Measurements from ENCODE around the gene TBC1D22A. TPM values are rescaled to one million over a fixed set of nuclear protein-coding genes. Genes with fewer than 3 reads are reported as not detected.

The TBC1D22A gene
- total RNA-seq, 2 donors from 2014 or later: 28.9 to 31.3 TPM

- TF ChIP-seq CTCF (IDR thresholded peaks at IDR 0.05): no peak
- no peak overlapping the region for H3K4me3 ChIP-seq
- DNase-seq (ENCODE audit: low spot score) (no peak), ATAC-seq (ENCODE audit: insufficient number of reproducible peaks, low FRiP score, low read depth) (no peak)
- H3K9me3 ChIP-seq: peaks cover 5% of the 10 kb centered on the region
- H3K36me3 ChIP-seq: no peaks in the 10 kb centered on the region
- no peaks in the 10 kb centered on the region for H3K27me3 ChIP-seq (replicated peaks; ENCODE audit: insufficient read depth)
- H3K4me1 ChIP-seq (ENCODE audit: control insufficient read depth in 1 of 2, low read depth in 2 of 2): no peaks in the 10 kb centered on the region
- no peak overlapping the region for H3K27ac ChIP-seq
Observed at GRCh38 chr22:46925818-46926217, 163.4 kb downstream of the TBC1D22A start.

- DNase-seq (ENCODE audit: low spot score): no peak
- H3K4me1 ChIP-seq (ENCODE audit: control insufficient read depth in 1 of 2, low read depth in 2 of 2): no peaks in the 10 kb centered on the region
- H3K27ac ChIP-seq: no peak overlapping the region
- no peak overlapping the region for H3K4me3 ChIP-seq
- no peaks in the 10 kb centered on the region for H3K27me3 ChIP-seq (replicated peaks; ENCODE audit: insufficient read depth)
- no peaks in the 10 kb centered on the region for H3K9me3 ChIP-seq
- ATAC-seq (ENCODE audit: insufficient number of reproducible peaks, low FRiP score, low read depth): no peak
- H3K36me3 ChIP-seq: no peaks in the 10 kb centered on the region
- TF ChIP-seq CTCF (IDR thresholded peaks at IDR 0.05): no peak
Observed at GRCh38 chr22:46929046-46929709, 166.7 kb downstream of the TBC1D22A start.

GRCh38 chr22:46929710-46930204 is 167.3 kb downstream of the TBC1D22A start:
- H3K36me3 ChIP-seq: no peaks in the 10 kb centered on the region
- no peak overlapping the region for H3K4me3 ChIP-seq
- H3K4me1 ChIP-seq (ENCODE audit: control insufficient read depth in 1 of 2, low read depth in 2 of 2): no peaks in the 10 kb centered on the region
- no peak for ATAC-seq (ENCODE audit: insufficient number of reproducible peaks, low FRiP score, low read depth)
- DNase-seq (ENCODE audit: low spot score): no peak
- TF ChIP-seq CTCF (IDR thresholded peaks at IDR 0.05): no peak
- no peaks in the 10 kb centered on the region for H3K9me3 ChIP-seq
- no peaks in the 10 kb centered on the region for H3K27me3 ChIP-seq (replicated peaks; ENCODE audit: insufficient read depth)
- H3K27ac ChIP-seq: no peak overlapping the region

- no peaks in the 10 kb centered on the region for H3K9me3 ChIP-seq
- no peaks in the 10 kb centered on the region for H3K4me1 ChIP-seq (ENCODE audit: control insufficient read depth in 1 of 2, low read depth in 2 of 2)
- H3K27ac ChIP-seq: no peak overlapping the region
- DNase-seq (ENCODE audit: low spot score): no peak
- TF ChIP-seq CTCF (IDR thresholded peaks at IDR 0.05): no peak
- no peak for ATAC-seq (ENCODE audit: insufficient number of reproducible peaks, low FRiP score, low read depth)
- H3K4me3 ChIP-seq: no peak overlapping the region
- H3K36me3 ChIP-seq: no peaks in the 10 kb centered on the region
- H3K27me3 ChIP-seq (replicated peaks; ENCODE audit: insufficient read depth): no peaks in the 10 kb centered on the region
Observed at GRCh38 chr22:46931414-46931813, 169.0 kb downstream of the TBC1D22A start.

- H3K27me3 ChIP-seq (replicated peaks; ENCODE audit: insufficient read depth): no peaks in the 10 kb centered on the region
- no peak for DNase-seq (ENCODE audit: low spot score)
- H3K27ac ChIP-seq: no peak overlapping the region
- no peak overlapping the region for H3K4me3 ChIP-seq
- no peaks in the 10 kb centered on the region for H3K4me1 ChIP-seq (ENCODE audit: control insufficient read depth in 1 of 2, low read depth in 2 of 2)
- no peaks in the 10 kb centered on the region for H3K36me3 ChIP-seq
- H3K9me3 ChIP-seq: no peaks in the 10 kb centered on the region
- TF ChIP-seq CTCF (IDR thresholded peaks at IDR 0.05): no peak
- ATAC-seq (ENCODE audit: insufficient number of reproducible peaks, low FRiP score, low read depth): no peak
Observed at GRCh38 chr22:46931881-46932280, 169.4 kb downstream of the TBC1D22A start.
